Gastroesophageal sphincter (tissue), 3 donors: ENCODE results near the gene FOXO3.

ENCODE experiments used
- CTCF ChIP-seq, 4 experiments: fragments of 200-600 bp in 2 of 4; fragments of 450-650 bp in 2 of 4; sonication (generic) in 1 of 4; IDR thresholded peaks; one replicate each; pipeline ENCODE4 v1.5.1; 2017 to 2019; ENCODE audit warnings: antibody characterized with exemption in 4 of 4, mild to moderate bottlenecking in 2 of 4, moderate library complexity in 2 of 4
- EP300 ChIP-seq: sonication (generic); formaldehyde crosslinking; IDR thresholded peaks from one replicate; pipeline ENCODE4 v1.6.1; 2017; ENCODE audit warnings: antibody characterized with exemption, mild to moderate bottlenecking
- POLR2A ChIP-seq, 2 donors: fragments of 450-650 bp; IDR thresholded peaks; one replicate each; pipeline ENCODE4 v1.6.1; 2017; ENCODE audit warnings: antibody characterized with exemption in 2 of 2, mild to moderate bottlenecking in 2 of 2, moderate library complexity in 1 of 2
- POLR2AphosphoS5 ChIP-seq: sonication (generic); formaldehyde crosslinking; IDR thresholded peaks from one replicate; pipeline ENCODE4 v1.6.1; 2017; ENCODE audit warnings: antibody characterized with exemption

- TF ChIP-seq CTCF (IDR thresholded peaks at IDR 0.05) (no peak), POLR2AphosphoS5 (no peak), POLR2A (IDR thresholded peaks at IDR 0.05) (no peak), EP300 (no peak)
Measured at GRCh38 chr6:108667993-108668392, 107.3 kb downstream of the FOXO3 start.
